Activated CD4-positive, alpha-beta T cell treated with anti-CD3 and anti-CD28 coated beads, Interleukin-2, amount 50 U/mL, for 1 hour (primary cell): ENCODE measurements around the gene LRRN4CL.
A peak's percentile ranks its signal among the peaks of the same experiment; 100 is the strongest.
"Not testable (repeated sequence)": the region's sequence is repeated elsewhere in the genome, so short reads cannot be mapped to it uniquely, and the experiment has no call there.

Source experiments
- DNase-seq: peaks from one replicate; pipeline ENCODE4 v3.0.0-alpha.2; 2020

LRRN4CL gene

GRCh38 chr11:62689421-62690183, at the start of gene LRRN4CL:
Gene LRRN4CL (minus strand): TSS chr11:62689530. CDS start chr11:62688508, 1,022 bp downstream.
- no peak for DNase-seq

DNA sequence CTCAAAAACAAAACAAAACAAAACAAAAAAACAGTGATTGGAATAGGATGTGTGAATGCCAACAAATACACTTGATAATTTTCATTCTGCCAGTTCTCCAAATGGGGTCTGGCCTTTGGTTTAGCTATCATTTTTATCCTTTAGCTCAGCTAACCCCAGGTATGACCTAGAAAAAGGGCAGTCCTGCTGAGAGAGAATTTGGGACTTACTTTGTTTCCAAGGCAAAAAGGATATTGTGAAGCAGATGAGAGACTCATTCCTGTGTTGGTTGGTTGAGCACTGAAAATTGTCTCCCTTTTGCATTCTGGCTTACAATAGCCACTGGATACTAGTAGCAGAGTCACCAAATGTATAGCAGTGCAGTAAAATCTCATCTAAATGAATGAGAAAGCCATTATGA, 47.9 kb upstream of the LRRN4CL start:
- DNase-seq, result no peak

- DNase-seq, result no peak
These were observed 43.5 kb upstream of the LRRN4CL start for GRCh38 chr11:62732830-62733229.

GRCh38 chr11:62730076-62730475, 40.7 kb upstream of the LRRN4CL start:
- not testable (repeated sequence) for DNase-seq

DNA sequence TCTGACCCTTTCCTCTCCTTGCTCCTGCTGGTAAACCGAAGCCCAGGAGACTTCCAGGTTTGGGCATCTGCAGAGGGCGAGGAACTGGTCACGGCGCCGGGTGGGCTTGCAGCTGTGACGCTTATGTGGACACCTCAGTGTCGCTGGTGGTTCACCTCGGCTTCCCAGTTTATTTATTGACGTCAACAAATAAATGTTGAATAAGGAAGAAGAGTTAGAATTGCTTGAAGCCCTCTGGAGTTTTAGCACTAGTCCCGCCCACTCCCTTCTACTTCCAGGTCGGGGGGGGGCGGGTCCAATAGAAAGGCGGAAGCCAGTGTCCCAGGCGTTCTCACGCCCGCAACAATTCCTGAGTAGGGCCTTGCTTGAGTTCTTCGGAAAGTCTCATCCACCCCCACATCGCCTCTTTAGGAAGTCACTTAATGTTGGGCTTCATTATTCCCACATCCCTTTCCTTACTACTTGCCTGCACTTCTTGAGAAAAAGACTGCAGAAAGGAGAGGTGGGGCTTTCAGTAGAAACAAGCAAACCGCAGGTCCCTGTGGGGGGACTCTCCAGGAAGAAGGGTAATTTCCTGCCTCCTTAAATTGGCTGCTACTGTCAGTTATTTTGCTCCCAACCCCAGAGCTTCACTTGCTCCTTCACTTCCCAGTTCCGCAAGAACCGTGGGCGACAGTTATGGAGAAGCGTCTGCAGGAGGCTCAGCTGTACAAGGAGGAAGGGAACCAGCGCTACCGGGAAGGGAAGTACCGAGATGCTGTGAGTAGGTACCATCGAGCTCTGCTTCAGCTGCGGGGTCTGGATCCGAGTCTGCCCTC, 39.0 kb upstream of the LRRN4CL start, which contains the start of gene TTC9C:
Gene TTC9C (plus strand): TSS at position 316 of the 818 bp plus-strand sequence. CDS start 363 bp downstream, at position 679.
- DNase-seq, result peak; percentile 78

DNA sequence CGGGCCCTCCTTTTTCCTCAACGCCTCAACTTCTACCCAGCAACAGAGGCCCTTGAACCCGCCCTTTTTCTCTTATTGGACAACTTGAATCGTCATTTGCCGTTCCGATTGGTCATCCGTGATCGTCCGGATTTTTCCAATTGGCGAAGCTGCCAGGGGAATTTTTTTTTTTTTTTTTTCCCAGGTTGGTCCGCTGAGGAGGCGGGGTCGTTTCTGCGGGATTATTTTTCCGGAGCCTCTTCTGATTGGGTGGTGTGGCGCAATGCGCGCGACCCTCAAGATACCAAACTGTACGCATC, 38.5 kb upstream of the LRRN4CL start:
- DNase-seq, result peak; percentile 71

GRCh38 chr11:62727165-62727871, 38.0 kb upstream of the LRRN4CL start, which contains the start of gene HNRNPUL2:
Gene HNRNPUL2 (minus strand): TSS chr11:62727457. CDS start chr11:62727156, 301 bp downstream.
- peak; percentile 97 for DNase-seq

- DNase-seq, result no peak
These were observed 37.5 kb upstream of the LRRN4CL start for GRCh38 chr11:62726915-62727164.

DNA sequence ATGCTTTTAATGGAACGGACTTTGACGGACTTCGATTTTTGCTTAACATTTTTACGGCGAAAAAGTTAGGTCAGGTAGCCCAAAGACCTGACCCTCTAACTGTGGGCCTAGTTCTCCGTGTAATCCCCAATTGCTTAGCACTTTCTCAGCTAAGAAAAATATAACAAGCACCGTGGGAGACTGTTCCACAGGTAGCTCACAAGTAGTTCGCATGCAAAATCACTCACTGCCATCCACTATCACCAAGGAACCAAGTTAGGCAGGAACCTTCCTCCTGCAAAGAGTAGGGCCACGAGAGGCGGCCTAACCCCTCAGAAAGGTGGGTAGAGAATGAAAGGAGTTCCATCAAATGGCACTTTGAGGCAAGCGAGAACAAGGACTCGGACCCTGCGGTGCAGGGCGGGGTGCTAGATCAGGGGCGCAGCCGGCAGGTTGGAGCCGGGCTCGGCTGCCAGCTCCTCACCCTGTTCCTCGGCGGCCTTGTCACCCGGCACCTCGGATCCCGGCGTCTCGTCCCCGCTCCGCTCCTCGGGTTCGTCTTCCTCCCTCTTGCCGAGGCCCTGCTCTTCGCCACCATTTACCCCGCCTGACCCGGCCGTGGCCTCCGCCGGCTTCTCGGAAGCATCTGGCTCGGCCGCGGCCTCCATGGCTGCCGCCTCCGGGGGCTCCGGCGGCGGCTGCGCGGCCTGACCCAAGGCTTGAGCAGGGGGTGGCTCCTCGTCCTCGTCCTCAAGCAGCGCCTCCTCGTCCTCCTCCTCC, 37.0 kb upstream of the LRRN4CL start:
- no peak for DNase-seq

GRCh38 chr11:62725646-62726045, 36.3 kb upstream of the LRRN4CL start:
- no peak for DNase-seq

- no peak for DNase-seq
These were observed 34.8 kb upstream of the LRRN4CL start for GRCh38 chr11:62724171-62724570.

- no peak for DNase-seq
These were observed 32.7 kb upstream of the LRRN4CL start for GRCh38 chr11:62721994-62722393.

- DNase-seq, result no peak
These were observed 30.1 kb upstream of the LRRN4CL start for GRCh38 chr11:62719302-62719978.

GRCh38 chr11:62716816-62717215, 27.5 kb upstream of the LRRN4CL start:
- no peak for DNase-seq

GRCh38 chr11:62716206-62716605, 26.9 kb upstream of the LRRN4CL start:
- DNase-seq, result no peak

GRCh38 chr11:62715150-62716130, 26.1 kb upstream of the LRRN4CL start:
- no peak for DNase-seq

GRCh38 chr11:62713343-62713742, 24.0 kb upstream of the LRRN4CL start:
- no peak for DNase-seq

DNA sequence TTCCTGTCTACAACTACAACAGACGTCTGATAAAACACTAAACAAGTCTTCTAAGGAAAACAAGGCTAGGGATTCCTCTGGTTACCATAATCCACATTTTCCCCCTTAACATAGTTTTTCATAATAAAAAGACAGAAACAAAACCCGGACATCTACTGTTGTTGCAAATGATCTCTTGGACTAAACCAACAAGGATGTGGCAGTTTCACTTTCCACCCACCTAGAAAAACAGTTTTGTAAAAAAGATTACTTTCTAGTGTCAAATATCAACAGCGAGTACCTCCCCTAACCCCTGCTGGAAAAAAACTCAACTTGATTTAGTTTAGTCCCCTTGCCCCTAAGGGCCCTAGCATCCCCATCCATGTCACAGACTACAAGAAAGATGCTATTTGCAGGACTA, 23.5 kb upstream of the LRRN4CL start:
- no peak for DNase-seq

- no peak for DNase-seq
These were observed 23.0 kb upstream of the LRRN4CL start for GRCh38 chr11:62712276-62712812.

GRCh38 chr11:62710001-62710345, 20.6 kb upstream of the LRRN4CL start:
- peak; percentile 21 for DNase-seq
